ENCODE measurements around the gene GRIP2.

The GRIP2 gene

DNA sequence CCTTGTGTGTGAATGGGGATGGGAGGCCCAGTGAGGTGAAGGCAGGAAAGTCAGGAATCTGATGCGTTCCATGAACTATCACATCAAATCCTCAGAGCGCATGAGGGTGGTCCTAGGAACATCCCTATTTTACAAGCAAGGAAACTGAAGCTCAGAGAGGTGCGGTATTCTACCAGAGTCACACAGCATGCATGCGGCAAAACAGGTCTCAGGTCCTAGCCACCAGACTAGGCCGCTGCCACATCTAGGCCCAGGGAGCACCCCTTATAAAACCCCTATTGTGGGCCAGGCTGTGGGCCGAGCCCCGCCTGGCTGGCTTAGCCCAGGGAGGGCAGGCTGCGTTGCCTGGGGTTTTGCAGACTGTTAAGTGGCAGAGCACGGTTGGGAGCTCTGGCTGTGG is 17.9 kb upstream of the GRIP2 start:
- ATAC-seq = no peak
- TF ChIP-seq OSR1 (CRISPR knock-in tag; IDR thresholded peaks at IDR 0.05) (no peak), ZNF70 (CRISPR knock-in tag; IDR thresholded peaks at IDR 0.05) (no peak), ZNF565 (CRISPR knock-in tag; conservative IDR thresholded peaks at IDR 0.05; ENCODE audit: low read depth) (no peak), TCF4 (CRISPR knock-in tag; IDR thresholded peaks at IDR 0.05; ENCODE audit: borderline replicate concordance) (no peak), TOX (CRISPR knock-in tag; IDR thresholded peaks at IDR 0.05; ENCODE audit: borderline replicate concordance) (no peak), SNAI2 (CRISPR knock-in tag; IDR thresholded peaks at IDR 0.05) (no peak), ZC3H10 (CRISPR knock-in tag; IDR thresholded peaks at IDR 0.05) (no peak), PPARA (CRISPR knock-in tag; IDR thresholded peaks at IDR 0.05; ENCODE audit: borderline replicate concordance) (no peak)
- TF ChIP-seq, protein P1, sequence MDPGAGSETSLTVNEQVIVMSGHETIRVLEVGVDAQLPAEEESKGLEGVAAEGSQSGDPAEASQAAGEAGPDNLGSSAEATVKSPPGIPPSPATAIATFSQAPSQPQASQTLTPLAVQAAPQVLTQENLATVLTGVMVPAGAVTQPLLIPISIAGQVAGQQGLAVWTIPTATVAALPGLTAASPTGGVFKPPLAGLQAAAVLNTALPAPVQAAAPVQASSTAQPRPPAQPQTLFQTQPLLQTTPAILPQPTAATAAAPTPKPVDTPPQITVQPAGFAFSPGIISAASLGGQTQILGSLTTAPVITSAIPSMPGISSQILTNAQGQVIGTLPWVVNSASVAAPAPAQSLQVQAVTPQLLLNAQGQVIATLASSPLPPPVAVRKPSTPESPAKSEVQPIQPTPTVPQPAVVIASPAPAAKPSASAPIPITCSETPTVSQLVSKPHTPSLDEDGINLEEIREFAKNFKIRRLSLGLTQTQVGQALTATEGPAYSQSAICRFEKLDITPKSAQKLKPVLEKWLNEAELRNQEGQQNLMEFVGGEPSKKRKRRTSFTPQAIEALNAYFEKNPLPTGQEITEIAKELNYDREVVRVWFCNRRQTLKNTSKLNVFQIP (CRISPR knock-in tag; IDR thresholded peaks at IDR 0.05; ENCODE audit: borderline replicate concordance, low read depth) = no peak

DNA sequence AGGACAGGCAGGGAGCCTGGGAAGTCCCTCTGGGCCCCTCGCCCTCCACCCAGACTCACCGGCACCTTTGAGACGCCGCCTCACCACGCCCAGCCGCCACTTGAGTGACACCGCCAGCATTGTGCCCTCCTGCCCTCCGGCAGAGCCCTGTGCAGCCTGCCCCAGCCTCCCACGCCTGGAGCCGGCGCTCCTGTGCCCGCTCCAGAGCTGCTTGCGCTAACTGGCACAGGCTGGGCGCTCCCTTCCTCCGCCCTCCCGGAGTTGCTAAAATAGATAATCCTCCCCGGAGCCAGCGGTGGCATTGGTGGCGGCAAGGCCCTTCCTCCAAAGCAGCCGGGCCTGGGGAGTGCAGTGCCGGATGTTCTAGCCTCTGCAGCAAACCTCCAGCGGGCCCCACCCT is 15.7 kb upstream of the GRIP2 start:
- no peak for ATAC-seq
- TF ChIP-seq, protein P2, sequence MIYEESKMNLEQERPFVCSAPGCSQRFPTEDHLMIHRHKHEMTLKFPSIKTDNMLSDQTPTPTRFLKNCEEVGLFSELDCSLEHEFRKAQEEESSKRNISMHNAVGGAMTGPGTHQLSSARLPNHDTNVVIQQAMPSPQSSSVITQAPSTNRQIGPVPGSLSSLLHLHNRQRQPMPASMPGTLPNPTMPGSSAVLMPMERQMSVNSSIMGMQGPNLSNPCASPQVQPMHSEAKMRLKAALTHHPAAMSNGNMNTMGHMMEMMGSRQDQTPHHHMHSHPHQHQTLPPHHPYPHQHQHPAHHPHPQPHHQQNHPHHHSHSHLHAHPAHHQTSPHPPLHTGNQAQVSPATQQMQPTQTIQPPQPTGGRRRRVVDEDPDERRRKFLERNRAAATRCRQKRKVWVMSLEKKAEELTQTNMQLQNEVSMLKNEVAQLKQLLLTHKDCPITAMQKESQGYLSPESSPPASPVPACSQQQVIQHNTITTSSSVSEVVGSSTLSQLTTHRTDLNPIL (CRISPR knock-in tag; IDR thresholded peaks at IDR 0.05; ENCODE audit: low read depth) = no peak
- TF ChIP-seq ZNF8 (CRISPR knock-in tag; IDR thresholded peaks at IDR 0.05) (no peak), TOX (CRISPR knock-in tag; IDR thresholded peaks at IDR 0.05; ENCODE audit: borderline replicate concordance) (no peak), ZFP3 (CRISPR knock-in tag; IDR thresholded peaks at IDR 0.05) (no peak), ZNF565 (CRISPR knock-in tag; conservative IDR thresholded peaks at IDR 0.05; ENCODE audit: low read depth) (no peak), ARNTL (CRISPR knock-in tag; IDR thresholded peaks at IDR 0.05; ENCODE audit: borderline replicate concordance, low read depth) (no peak), GLIS3 (CRISPR knock-in tag; IDR thresholded peaks at IDR 0.05) (no peak), ZC3H10 (CRISPR knock-in tag; IDR thresholded peaks at IDR 0.05) (no peak), CSDC2 (CRISPR knock-in tag; IDR thresholded peaks at IDR 0.05) (no peak), RARB (CRISPR knock-in tag; IDR thresholded peaks at IDR 0.05) (no peak), ESRRG (CRISPR knock-in tag; IDR thresholded peaks at IDR 0.05) (no peak), BACH2 (CRISPR knock-in tag; IDR thresholded peaks at IDR 0.05; ENCODE audit: borderline replicate concordance) (no peak), PPARA (CRISPR knock-in tag; IDR thresholded peaks at IDR 0.05; ENCODE audit: borderline replicate concordance) (no peak)
- TF ChIP-seq, protein P1 (CRISPR knock-in tag; IDR thresholded peaks at IDR 0.05; ENCODE audit: borderline replicate concordance, low read depth) = no peak
- TF ChIP-seq, protein P3, sequence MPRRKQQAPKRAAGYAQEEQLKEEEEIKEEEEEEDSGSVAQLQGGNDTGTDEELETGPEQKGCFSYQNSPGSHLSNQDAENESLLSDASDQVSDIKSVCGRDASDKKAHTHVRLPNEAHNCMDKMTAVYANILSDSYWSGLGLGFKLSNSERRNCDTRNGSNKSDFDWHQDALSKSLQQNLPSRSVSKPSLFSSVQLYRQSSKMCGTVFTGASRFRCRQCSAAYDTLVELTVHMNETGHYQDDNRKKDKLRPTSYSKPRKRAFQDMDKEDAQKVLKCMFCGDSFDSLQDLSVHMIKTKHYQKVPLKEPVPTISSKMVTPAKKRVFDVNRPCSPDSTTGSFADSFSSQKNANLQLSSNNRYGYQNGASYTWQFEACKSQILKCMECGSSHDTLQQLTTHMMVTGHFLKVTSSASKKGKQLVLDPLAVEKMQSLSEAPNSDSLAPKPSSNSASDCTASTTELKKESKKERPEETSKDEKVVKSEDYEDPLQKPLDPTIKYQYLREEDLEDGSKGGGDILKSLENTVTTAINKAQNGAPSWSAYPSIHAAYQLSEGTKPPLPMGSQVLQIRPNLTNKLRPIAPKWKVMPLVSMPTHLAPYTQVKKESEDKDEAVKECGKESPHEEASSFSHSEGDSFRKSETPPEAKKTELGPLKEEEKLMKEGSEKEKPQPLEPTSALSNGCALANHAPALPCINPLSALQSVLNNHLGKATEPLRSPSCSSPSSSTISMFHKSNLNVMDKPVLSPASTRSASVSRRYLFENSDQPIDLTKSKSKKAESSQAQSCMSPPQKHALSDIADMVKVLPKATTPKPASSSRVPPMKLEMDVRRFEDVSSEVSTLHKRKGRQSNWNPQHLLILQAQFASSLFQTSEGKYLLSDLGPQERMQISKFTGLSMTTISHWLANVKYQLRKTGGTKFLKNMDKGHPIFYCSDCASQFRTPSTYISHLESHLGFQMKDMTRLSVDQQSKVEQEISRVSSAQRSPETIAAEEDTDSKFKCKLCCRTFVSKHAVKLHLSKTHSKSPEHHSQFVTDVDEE (CRISPR knock-in tag; IDR thresholded peaks at IDR 0.05) = no peak
- TF ChIP-seq, protein P4, sequence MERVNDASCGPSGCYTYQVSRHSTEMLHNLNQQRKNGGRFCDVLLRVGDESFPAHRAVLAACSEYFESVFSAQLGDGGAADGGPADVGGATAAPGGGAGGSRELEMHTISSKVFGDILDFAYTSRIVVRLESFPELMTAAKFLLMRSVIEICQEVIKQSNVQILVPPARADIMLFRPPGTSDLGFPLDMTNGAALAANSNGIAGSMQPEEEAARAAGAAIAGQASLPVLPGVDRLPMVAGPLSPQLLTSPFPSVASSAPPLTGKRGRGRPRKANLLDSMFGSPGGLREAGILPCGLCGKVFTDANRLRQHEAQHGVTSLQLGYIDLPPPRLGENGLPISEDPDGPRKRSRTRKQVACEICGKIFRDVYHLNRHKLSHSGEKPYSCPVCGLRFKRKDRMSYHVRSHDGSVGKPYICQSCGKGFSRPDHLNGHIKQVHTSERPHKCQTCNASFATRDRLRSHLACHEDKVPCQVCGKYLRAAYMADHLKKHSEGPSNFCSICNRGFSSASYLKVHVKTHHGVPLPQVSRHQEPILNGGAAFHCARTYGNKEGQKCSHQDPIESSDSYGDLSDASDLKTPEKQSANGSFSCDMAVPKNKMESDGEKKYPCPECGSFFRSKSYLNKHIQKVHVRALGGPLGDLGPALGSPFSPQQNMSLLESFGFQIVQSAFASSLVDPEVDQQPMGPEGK (CRISPR knock-in tag; IDR thresholded peaks at IDR 0.05; ENCODE audit: borderline replicate concordance) = no peak

DNA sequence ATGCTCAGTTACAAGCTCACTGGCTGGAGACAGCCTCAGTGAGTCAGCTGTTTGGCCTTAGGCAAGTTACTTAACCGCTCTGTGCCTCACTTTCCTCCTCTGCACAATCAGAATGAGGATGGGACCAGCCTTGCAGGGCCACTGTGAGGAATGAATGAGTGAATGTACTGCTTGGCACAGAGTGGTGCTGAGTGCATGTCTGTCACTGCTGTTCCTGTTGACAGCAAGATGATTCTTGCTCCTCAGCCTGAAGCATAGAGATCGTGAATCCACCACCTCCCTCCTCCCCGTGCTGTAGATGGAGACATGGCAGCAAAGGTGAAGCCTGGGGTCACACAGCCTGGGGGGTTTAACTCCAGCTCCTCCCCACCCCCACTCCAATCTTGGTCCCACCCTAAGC is 14.6 kb upstream of the GRIP2 start:
- TF ChIP-seq ZNF565 (CRISPR knock-in tag; conservative IDR thresholded peaks at IDR 0.05; ENCODE audit: low read depth) (no peak), TCF4 (CRISPR knock-in tag; IDR thresholded peaks at IDR 0.05; ENCODE audit: borderline replicate concordance) (no peak), GLIS3 (CRISPR knock-in tag; IDR thresholded peaks at IDR 0.05) (no peak), CSDC2 (CRISPR knock-in tag; IDR thresholded peaks at IDR 0.05) (no peak)
- ATAC-seq = no peak
